HG02970 (cell line): ENCODE measurements around the gene TAF11.
"Not testable (repeated sequence)": the region's sequence is repeated elsewhere in the genome, so short reads cannot be mapped to it uniquely, and the experiment has no call there.

Experiments used
- ATAC-seq: cut with Tn5 transposase; IDR thresholded peaks from one replicate; pipeline ENCODE4 v1.9.1; 2021; ENCODE audit warnings: mild to moderate bottlenecking, moderate library complexity, moderate number of reproducible peaks; ENCODE audit not compliant: unreplicated experiment, low FRiP score

Gene TAF11

GRCh38 chr6:34871853-34872252 is 16.0 kb downstream of the TAF11 start:
- ATAC-seq = no peak

- ATAC-seq = no peak
Measured at GRCh38 chr6:34867484-34867883, 20.4 kb downstream of the TAF11 start.

GRCh38 chr6:34866509-34866908 is 21.3 kb downstream of the TAF11 start:
- ATAC-seq = no peak

- no peak for ATAC-seq
Measured at GRCh38 chr6:34865107-34865506, 22.7 kb downstream of the TAF11 start.

- ATAC-seq = no peak
Measured at GRCh38 chr6:34864007-34864406, 23.8 kb downstream of the TAF11 start.

- no peak for ATAC-seq
Measured at GRCh38 chr6:34860776-34861175, 27.1 kb downstream of the TAF11 start.

- no peak for ATAC-seq
Measured at GRCh38 chr6:34859951-34860350, 27.9 kb downstream of the TAF11 start.

GRCh38 chr6:34858681-34859080 is 29.2 kb downstream of the TAF11 start:
- no peak for ATAC-seq

GRCh38 chr6:34855463-34855862 is 32.4 kb downstream of the TAF11 start:
- no peak for ATAC-seq

GRCh38 chr6:34852406-34853085 is 35.3 kb downstream of the TAF11 start:
- no peak for ATAC-seq

GRCh38 chr6:34851361-34851760 is 36.5 kb downstream of the TAF11 start:
- ATAC-seq = no peak

- ATAC-seq = not testable (repeated sequence)
Measured at GRCh38 chr6:34849066-34849465, 38.8 kb downstream of the TAF11 start.

- ATAC-seq = no peak
Measured at GRCh38 chr6:34839666-34840352, 48.0 kb downstream of the TAF11 start.

GRCh38 chr6:34837528-34837927 is 50.3 kb downstream of the TAF11 start:
- no peak for ATAC-seq

GRCh38 chr6:34836451-34836850 is 51.4 kb downstream of the TAF11 start:
- ATAC-seq = no peak

GRCh38 chr6:34836008-34836407 is 51.8 kb downstream of the TAF11 start:
- ATAC-seq = no peak

- ATAC-seq = no peak
Measured at GRCh38 chr6:34834789-34835518, 52.9 kb downstream of the TAF11 start.

- ATAC-seq = no peak
Measured at GRCh38 chr6:34832942-34833341, 54.9 kb downstream of the TAF11 start.

GRCh38 chr6:34829137-34829536 is 58.7 kb downstream of the TAF11 start:
- ATAC-seq = no peak
